Naive B cell (primary cell): ENCODE measurements around the gene SWT1. TPM values are rescaled to one million over a fixed set of nuclear protein-coding genes. Genes with fewer than 3 reads are reported as not detected.
"Not testable (repeated sequence)": the region's sequence is repeated elsewhere in the genome, so short reads cannot be mapped to it uniquely, and the experiment has no call there.

ENCODE experiments used
- ATAC-seq, 2 donors: fragments of 150-1000 bp; cut with Tn5 transposase; 2 replicates each; pipeline ENCODE4 v1.10.0; 2021; ENCODE audit warnings: low read depth in 2 of 2, mild to moderate bottlenecking in 2 of 2, moderate library complexity in 2 of 2
- DNase-seq: peaks from one replicate; pipeline ENCODE4 v3.0.0; 2022
- H3K27ac Mint-ChIP-seq, 6 donors: one replicate each; pipeline ENCODE4 v1.8.0; 2020 to 2022; ENCODE audit warnings: mild to moderate bottlenecking in 6 of 6, mixed read lengths in 6 of 6, moderate library complexity in 5 of 6, inconsistent platforms in 2 of 6
- H3K27me3 Mint-ChIP-seq, 3 donors: one replicate each; pipeline ENCODE4 v1.8.0; 2021 to 2022; ENCODE audit warnings: mixed read lengths in 3 of 3, mild to moderate bottlenecking in 1 of 3
- H3K36me3 Mint-ChIP-seq, 2 donors: one replicate each; pipeline ENCODE4 v1.8.0; 2020 to 2022; ENCODE audit warnings: mixed read lengths in 2 of 2, inconsistent platforms in 1 of 2, mild to moderate bottlenecking in 1 of 2
- H3K4me1 Mint-ChIP-seq, 3 donors: one replicate each; pipeline ENCODE4 v1.8.0; 2020 to 2022; ENCODE audit warnings: mixed read lengths in 3 of 3, inconsistent platforms in 1 of 3, mild to moderate bottlenecking in 1 of 3, moderate library complexity in 1 of 3
- H3K4me3 Mint-ChIP-seq, 8 donors: one replicate each; pipeline ENCODE4 v1.8.0; 2020 to 2022; ENCODE audit warnings: mild to moderate bottlenecking in 8 of 8, mixed read lengths in 8 of 8, moderate library complexity in 8 of 8, inconsistent platforms in 2 of 8
- H3K9me3 Mint-ChIP-seq, 7 donors: one replicate each; pipeline ENCODE4 v1.8.0; 2020 to 2022; ENCODE audit warnings: mixed read lengths in 7 of 7, mild to moderate bottlenecking in 5 of 7, inconsistent platforms in 2 of 7, moderate library complexity in 1 of 7
- polyA plus RNA-seq, 6 donors: library from polyadenylated mRNA; unstranded; fragments of 300-500 nt; fragmentation: Illumina TruSeq; gene quantifications; one replicate each; pipeline ENCODE4 v1.2.3, GENCODE V29; 2021; ENCODE audit warnings: low read depth in 6 of 6

SWT1 gene
- polyA plus RNA-seq, 6 donors from 2014 or later, result 4.0 to 6.8 (median 5.3) TPM

DNA sequence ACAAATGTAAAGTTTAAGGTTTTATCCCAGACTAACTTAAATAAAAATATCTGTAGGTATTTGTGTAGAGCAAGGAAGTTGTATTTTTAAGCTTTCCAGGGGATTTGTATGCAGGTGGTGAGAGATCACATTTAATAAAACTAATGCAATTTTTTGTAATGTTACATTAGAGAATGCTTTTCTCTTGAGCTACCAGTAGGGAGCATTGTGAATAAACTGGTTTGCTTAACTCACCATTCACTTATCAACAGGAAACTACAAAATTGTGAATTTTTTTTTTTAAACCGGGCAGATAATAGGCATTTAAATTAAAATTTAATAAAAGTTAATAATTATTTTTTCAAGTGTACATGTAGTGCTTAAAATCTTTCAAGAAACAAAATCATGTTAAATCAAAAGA, 81.5 kb downstream of the SWT1 start:
- peaks cover 0 to 15% (median 5%) of the 10 kb centered on the region in 7 donors for H3K9me3 Mint-ChIP-seq
- no peak overlapping the region for H3K4me3 Mint-ChIP-seq
- no peaks in the 10 kb centered on the region for H3K4me1 Mint-ChIP-seq
- DNase-seq (no peak), ATAC-seq (no peak)
- peaks cover 12 to 23% of the 10 kb centered on the region in 2 donors for H3K36me3 Mint-ChIP-seq
- H3K27me3 Mint-ChIP-seq, result no peaks in the 10 kb centered on the region
- no peak overlapping the region for H3K27ac Mint-ChIP-seq

DNA sequence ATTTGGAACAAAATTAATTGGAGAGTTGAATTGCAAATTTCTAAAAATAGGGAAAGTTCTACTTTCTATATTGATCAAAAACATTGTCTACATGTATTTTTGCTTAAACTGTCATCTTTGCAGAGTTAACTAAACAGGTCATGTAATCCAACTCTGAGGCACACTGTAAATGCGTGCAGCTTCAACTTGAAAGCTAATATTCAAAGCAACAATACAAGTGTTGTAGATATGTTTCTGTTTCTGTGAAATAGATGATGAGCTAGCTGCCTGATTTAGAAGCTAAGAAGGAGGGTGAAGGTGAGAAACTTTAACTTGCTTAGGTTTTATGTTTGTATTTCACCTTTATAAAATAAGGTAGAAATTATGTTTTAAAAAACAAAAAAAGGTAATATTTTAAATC, 82.9 kb downstream of the SWT1 start:
- Mint-ChIP-seq H3K4me1 (no peaks in the 10 kb centered on the region), H3K4me3 (no peak overlapping the region), H3K27ac (no peak overlapping the region), H3K27me3 (no peaks in the 10 kb centered on the region), H3K9me3 (peaks cover 0 to 14% (median 5%) of the 10 kb centered on the region in 7 donors), H3K36me3 (peaks cover 2 to 14% of the 10 kb centered on the region in 2 donors)
- no peak for ATAC-seq
- DNase-seq, result no peak

DNA sequence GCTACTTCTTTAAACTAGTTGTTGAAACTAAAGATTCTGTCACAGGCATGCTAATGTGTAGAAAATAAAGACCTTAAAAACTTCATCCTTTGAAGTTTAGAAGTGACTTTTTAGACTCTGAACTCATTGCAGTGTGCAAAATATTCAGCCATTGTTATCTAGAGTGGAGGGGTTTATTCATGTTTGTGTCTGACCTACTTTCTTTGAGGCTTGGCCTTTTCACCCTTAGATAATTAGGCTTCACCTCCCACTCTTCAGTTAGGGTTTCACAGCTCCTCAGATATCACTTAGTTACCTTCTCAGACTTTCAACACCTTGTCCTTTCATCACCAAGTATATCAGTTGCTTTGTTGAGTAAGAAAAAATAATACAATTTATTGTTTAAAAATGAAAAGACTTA, 84.2 kb downstream of the SWT1 start:
- H3K36me3 Mint-ChIP-seq, result peaks cover 0 to 1% of the 10 kb centered on the region in 2 donors
- H3K9me3 Mint-ChIP-seq, result peaks cover 0 to 11% (median 4%) of the 10 kb centered on the region in 7 donors
- no peaks in the 10 kb centered on the region for H3K27me3 Mint-ChIP-seq
- ATAC-seq, result no peak
- H3K4me3 Mint-ChIP-seq, result no peak overlapping the region
- H3K27ac Mint-ChIP-seq, result no peak overlapping the region
- no peaks in the 10 kb centered on the region for H3K4me1 Mint-ChIP-seq
- no peak for DNase-seq

DNA sequence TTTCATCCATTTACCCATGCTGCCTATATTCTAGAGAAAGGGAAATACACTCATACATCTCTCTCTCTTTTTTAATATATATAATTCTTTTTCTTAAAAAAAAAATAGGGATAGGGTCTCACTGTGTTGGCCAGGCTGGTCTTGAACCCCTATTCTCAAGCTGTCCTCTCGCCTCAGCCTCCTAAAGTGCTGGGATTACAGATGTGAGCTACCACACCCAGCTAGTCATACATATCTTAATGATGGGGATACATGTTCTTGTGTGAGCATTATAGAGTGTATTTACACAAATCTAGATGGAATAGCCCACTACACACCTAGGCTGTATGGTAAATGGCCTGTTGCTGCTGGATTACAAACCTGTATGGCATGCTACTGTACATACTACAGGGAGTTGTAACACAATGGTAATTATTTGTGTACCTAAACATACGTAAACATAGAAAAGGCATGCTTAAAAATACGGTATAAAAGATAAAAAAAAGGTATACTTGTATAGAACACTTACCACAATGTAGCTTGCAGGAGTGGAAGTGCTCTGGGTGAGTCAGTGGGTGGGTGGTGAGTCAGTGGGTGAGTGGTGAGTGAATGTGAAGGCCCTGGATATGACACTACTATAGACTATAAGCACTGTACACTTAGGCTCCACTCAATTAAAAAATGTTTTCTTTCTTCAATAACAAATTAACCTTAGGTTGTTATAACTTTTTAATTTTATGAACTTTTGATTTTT, 87.2 kb downstream of the SWT1 start:
- H3K9me3 Mint-ChIP-seq, result no peaks in the 10 kb centered on the region
- H3K36me3 Mint-ChIP-seq, result no peaks in the 10 kb centered on the region
- no peak overlapping the region for H3K4me3 Mint-ChIP-seq
- DNase-seq, result no peak
- no peaks in the 10 kb centered on the region for H3K27me3 Mint-ChIP-seq
- no peak overlapping the region for H3K27ac Mint-ChIP-seq
- no peaks in the 10 kb centered on the region for H3K4me1 Mint-ChIP-seq
- ATAC-seq, result no peak

DNA sequence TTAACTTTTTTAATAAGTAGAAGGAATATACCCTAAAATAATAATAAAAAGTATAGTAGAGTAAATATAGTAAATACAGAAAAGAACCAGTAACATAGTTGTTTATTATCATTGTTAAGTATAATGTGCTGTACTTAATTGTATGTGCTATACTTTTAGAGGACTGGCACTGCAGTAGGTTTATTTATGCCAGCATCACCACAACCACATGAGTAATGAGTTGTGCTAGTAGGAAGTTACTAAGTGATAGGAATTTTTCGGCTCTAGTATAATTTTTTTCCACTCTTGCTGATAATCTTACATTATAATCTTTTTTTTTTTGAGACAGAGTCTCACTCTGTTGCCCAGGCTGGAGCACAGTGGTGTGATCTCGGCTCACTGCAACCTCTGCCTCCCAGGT, 88.5 kb downstream of the SWT1 start:
- no peaks in the 10 kb centered on the region for H3K36me3 Mint-ChIP-seq
- no peaks in the 10 kb centered on the region for H3K27me3 Mint-ChIP-seq
- H3K9me3 Mint-ChIP-seq, result peaks cover 0 to 1% (median 0%) of the 10 kb centered on the region in 7 donors
- ATAC-seq, result no peak
- no peak for DNase-seq
- H3K4me1 Mint-ChIP-seq, result no peaks in the 10 kb centered on the region
- no peak overlapping the region for H3K27ac Mint-ChIP-seq
- no peak overlapping the region for H3K4me3 Mint-ChIP-seq

DNA sequence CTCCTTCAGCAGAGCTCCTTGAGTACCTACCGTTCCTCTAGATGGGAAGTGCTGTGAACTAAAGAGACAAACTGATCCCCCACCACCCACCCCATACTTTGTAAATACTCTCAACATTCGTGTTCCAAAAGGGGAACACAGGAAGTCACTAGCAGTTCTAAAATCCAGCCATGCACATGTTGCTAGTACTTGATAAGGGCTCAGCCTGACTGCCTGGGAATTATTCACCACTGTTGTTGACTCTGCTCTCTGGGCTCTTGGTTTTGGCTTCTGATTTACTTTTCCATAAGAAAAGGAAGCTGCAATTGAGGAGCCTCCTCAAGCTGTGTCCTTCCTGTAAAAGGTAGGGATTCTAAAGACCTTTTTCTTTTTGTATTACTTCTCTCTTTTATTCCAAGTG, 92.6 kb downstream of the SWT1 start:
- H3K27me3 Mint-ChIP-seq, result no peaks in the 10 kb centered on the region
- no peak for DNase-seq
- H3K36me3 Mint-ChIP-seq, result no peaks in the 10 kb centered on the region
- peak overlapping the region in 1 of 6 donors; percentile 54 for H3K27ac Mint-ChIP-seq
- no peak overlapping the region for H3K4me3 Mint-ChIP-seq
- no peaks in the 10 kb centered on the region for H3K4me1 Mint-ChIP-seq
- H3K9me3 Mint-ChIP-seq, result peaks cover 0 to 1% (median 0%) of the 10 kb centered on the region in 7 donors
- ATAC-seq, result no peak

DNA sequence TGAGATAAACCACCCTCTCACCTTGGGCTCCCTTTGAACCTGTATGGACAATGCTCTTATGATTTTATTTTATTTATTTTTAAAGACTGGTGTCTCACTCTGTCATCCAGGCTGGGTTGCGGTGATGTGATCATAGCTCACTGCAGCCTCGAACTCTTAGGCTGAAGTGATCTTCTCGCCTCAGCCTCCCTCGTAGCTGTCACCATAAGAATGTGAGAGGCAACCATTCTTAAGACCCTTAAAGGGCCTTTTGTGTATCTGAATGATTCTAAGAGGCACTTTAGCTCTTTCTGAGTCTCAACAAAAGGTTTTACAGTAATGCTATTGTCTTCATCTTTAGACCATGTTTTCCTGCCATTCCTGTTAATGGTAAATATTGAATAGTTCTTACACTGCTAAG, 93.1 kb downstream of the SWT1 start:
- DNase-seq (no peak), ATAC-seq (no peak)
- Mint-ChIP-seq H3K27ac (no peak overlapping the region), H3K36me3 (peaks cover 0 to 5% of the 10 kb centered on the region in 2 donors), H3K27me3 (no peaks in the 10 kb centered on the region), H3K4me3 (no peak overlapping the region), H3K4me1 (no peaks in the 10 kb centered on the region), H3K9me3 (peaks cover 0 to 5% (median 2%) of the 10 kb centered on the region in 7 donors)

DNA sequence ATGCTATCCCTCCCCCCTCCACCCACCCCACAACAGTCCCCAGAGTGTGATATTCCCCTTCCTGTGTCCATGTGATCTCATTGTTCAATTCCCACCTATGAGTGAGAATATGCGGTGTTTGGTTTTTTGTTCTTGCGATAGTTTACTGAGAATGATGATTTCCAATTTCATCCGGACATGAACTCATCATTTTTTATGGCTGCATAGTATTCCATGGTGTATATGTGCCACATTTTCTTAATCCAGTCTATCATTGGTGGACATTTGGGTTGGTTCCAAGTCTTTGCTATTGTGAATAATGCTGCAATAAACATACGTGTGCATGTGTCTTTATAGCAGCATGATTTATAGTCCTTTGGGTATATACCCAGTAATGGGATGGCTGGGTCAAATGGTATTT, 95.0 kb downstream of the SWT1 start:
- not testable (repeated sequence) for ATAC-seq, H3K27me3 Mint-ChIP-seq, H3K36me3 Mint-ChIP-seq, H3K27ac Mint-ChIP-seq, DNase-seq, H3K9me3 Mint-ChIP-seq, H3K4me1 Mint-ChIP-seq, H3K4me3 Mint-ChIP-seq

DNA sequence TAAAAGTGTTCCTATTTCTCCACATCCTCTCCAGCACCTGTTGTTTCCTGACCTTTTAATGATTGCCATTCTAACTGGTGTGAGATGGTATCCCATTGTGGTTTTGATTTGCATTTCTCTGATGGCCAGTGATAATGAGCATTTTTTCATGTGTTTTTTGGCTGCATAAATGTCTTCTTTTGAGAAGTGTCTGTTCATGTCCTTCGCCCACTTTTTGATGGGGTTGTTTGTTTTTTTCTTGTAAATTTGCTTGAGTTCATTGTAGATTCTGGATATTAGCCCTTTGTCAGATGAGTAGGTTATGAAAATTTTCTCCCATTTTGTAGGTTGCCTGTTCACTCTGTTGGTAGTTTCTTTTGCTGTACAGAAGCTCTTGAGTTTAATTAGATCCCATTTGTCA, 95.4 kb downstream of the SWT1 start:
- H3K27ac Mint-ChIP-seq, H3K4me3 Mint-ChIP-seq, DNase-seq, H3K4me1 Mint-ChIP-seq, H3K27me3 Mint-ChIP-seq, H3K9me3 Mint-ChIP-seq, ATAC-seq, H3K36me3 Mint-ChIP-seq: not testable (repeated sequence)

DNA sequence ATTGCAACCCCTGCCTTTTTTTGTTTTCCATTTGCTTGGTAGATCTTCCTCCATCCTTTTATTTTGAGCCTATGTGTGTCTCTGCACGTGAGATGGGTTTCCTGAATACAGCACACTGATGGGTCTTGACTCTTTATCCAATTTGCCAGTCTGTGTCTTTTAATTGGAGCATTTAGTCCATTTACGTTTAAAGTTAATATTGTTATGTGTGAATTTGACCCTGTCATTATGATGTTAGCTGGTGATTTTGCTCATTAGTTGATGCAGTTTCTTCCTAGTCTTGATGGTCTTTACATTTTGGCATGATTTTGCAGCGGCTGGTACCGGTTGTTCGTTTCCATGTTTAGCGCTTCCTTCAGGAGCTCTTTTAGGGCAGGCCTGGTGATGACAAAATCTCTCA, 98.6 kb downstream of the SWT1 start:
- H3K4me1 Mint-ChIP-seq, H3K27ac Mint-ChIP-seq, DNase-seq, H3K9me3 Mint-ChIP-seq, H3K36me3 Mint-ChIP-seq, ATAC-seq, H3K27me3 Mint-ChIP-seq, H3K4me3 Mint-ChIP-seq: not testable (repeated sequence)

DNA sequence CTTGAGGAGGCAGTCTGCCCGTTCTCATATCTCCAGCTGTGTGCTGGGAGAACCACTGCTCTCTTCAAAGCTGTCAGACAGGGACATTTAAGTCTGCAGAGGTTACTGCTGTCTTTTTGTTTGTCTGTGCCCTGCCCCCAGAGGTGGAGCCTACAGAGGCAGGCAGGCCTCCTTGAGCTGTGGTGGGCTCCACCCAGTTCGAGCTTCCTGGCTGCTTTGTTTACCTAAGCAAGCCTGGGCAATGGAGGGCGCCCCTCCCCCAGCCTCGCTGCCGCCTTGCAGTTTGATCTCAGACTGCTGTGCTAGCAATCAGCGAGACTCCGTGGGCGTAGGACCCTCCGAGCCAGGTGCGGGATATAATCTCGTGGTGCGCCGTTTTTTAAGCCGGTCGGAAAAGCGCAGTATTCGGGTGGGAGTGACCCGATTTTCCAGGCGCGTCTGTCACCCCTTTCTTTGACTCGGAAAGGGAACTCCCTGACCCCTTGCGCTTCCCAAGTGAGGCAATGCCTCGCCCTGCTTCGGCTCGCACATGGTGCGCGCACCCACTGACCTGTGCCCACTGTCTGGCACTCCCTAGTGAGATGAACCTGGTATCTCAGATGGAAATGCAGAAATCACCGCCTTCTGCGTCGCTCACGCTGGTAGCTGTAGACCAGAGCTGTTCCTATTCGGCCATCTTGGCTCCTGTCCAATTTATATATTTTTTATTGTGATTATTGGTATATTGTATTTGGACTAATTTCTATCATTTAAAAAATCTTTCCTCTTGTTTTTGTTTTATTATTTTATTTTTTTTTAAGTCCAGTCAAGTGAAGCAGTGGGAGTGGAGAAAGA, 100.4 kb downstream of the SWT1 start:
- H3K4me3 Mint-ChIP-seq, H3K27ac Mint-ChIP-seq, H3K9me3 Mint-ChIP-seq: not testable (repeated sequence)

DNA sequence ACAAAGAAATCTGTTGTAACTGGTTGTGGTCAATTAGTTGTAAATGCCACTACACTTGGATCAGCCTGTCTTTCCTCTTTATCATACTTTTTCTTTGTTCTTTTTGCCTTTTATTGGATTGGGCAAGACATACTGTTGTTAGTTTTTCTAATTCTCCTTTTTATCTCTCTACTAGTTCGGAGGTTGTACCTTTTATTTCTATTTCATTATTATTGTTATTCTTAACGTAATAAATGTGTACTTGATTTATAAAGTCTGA, 100.9 kb downstream of the SWT1 start:
- DNase-seq, result no peak
- Mint-ChIP-seq H3K9me3 (peaks cover 0 to 5% (median 2%) of the 10 kb centered on the region in 7 donors), H3K4me3 (no peak overlapping the region), H3K4me1 (no peaks in the 10 kb centered on the region), H3K36me3 (peaks cover 0 to 5% of the 10 kb centered on the region in 2 donors), H3K27me3 (no peaks in the 10 kb centered on the region), H3K27ac (no peak overlapping the region)
- ATAC-seq, result no peak

More for the DNA sequence above, 100.4 kb downstream of the SWT1 start:
- not testable (repeated sequence) for H3K4me1 Mint-ChIP-seq, DNase-seq, H3K36me3 Mint-ChIP-seq, ATAC-seq, H3K27me3 Mint-ChIP-seq

DNA sequence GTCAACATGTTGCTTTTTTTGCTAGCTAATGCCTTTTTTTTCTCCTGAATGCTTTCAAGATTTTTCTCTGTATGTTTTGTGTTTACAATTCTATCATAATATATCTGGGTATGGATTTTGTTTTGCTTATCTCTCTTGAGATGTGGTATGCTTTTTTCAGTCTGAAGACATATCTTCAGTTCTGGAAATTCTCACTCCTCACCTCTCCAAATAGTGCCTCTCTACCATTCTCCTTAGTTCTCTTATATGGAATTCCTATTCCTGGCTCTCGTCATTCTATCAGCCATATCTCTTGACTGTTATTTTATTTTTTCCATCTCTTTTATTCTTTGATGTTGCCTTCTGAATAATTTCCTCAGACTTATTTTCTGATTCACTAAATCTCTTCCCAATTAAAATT, 101.7 kb downstream of the SWT1 start:
- Mint-ChIP-seq H3K27ac (no peak overlapping the region), H3K4me3 (no peak overlapping the region)

DNA sequence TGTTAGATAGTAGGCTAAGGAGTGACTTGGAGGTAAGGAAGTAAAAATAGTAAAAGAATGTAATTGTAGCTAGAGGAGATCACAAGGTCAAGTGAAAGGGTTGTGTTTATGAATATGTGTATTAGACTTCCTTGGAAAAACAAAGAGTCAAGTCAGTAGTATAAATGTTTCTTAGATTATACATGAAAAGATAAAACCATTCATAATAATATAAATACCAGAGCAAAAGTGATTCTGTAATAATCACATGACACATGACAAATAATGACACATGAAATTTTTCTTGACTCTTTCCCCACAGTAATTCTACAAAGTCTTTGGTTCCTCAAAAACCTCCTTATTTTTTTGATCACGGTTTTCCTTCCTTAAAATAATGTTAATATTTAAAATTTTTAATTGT, 103.6 kb downstream of the SWT1 start:
- Mint-ChIP-seq H3K27ac (no peak overlapping the region), H3K27me3 (no peaks in the 10 kb centered on the region), H3K4me3 (no peak overlapping the region), H3K36me3 (no peaks in the 10 kb centered on the region), H3K9me3 (no peaks in the 10 kb centered on the region), H3K4me1 (no peaks in the 10 kb centered on the region)
- DNase-seq, result no peak
- no peak for ATAC-seq

More for the DNA sequence above, 101.7 kb downstream of the SWT1 start:
- Mint-ChIP-seq H3K4me1 (no peaks in the 10 kb centered on the region), H3K36me3 (peaks cover 0 to 5% of the 10 kb centered on the region in 2 donors), H3K27me3 (no peaks in the 10 kb centered on the region), H3K9me3 (peaks cover 0 to 5% (median 2%) of the 10 kb centered on the region in 7 donors)
- no peak for ATAC-seq
- DNase-seq, result no peak
